Activated CD8-positive, alpha-beta T cell treated with anti-CD3 and anti-CD28 coated beads for 36 hours (primary cell): Measurements from ENCODE around the gene UBE2QL1. TPM values are rescaled to one million over a fixed set of nuclear protein-coding genes. Genes with fewer than 3 reads are reported as not detected.

Source experiments
- ATAC-seq: fragments of 200-7000 bp; cut with Tn5 transposase; one replicate; pipeline ENCODE4 v1.10.0; 2021; ENCODE audit warnings: mild to moderate bottlenecking, moderate library complexity
- CTCF ChIA-PET: fragments of 350-600 bp; sonication (Branson Sonifier 250); formaldehyde crosslinking; loops from one replicate; lab custom pipeline; 2021; ENCODE audit warnings: antibody characterized with exemption; lab: Charles Lee
- POLR2A ChIA-PET: fragments of 350-600 bp; sonication (Branson Sonifier 250); formaldehyde crosslinking; loops from one replicate; lab custom pipeline; 2021; ENCODE audit warnings: antibody characterized with exemption; lab: Charles Lee
- DNase-seq: peaks from one replicate; pipeline ENCODE4 v3.0.0-alpha.2; 2020
- H3K27ac Mint-ChIP-seq: one replicate; pipeline ENCODE4 v1.8.0; 2021; ENCODE audit warnings: mild to moderate bottlenecking, mixed read lengths
- H3K27me3 Mint-ChIP-seq: one replicate; pipeline ENCODE4 v1.8.0; 2021; ENCODE audit warnings: mixed read lengths
- H3K36me3 Mint-ChIP-seq: one replicate; pipeline ENCODE4 v1.8.0; 2021; ENCODE audit warnings: low read depth, mixed read lengths
- H3K4me1 Mint-ChIP-seq: one replicate; pipeline ENCODE4 v1.8.0; 2021; ENCODE audit warnings: low read depth, mixed read lengths
- H3K4me3 Mint-ChIP-seq: one replicate; pipeline ENCODE4 v1.8.0; 2021; ENCODE audit warnings: mild to moderate bottlenecking, moderate library complexity, mixed read lengths
- H3K9me3 Mint-ChIP-seq: one replicate; pipeline ENCODE4 v1.8.0; 2021; ENCODE audit warnings: mixed read lengths
- CTCF ChIP-seq: fragments of 200-600 bp; IDR thresholded peaks from one replicate; pipeline ENCODE4 v1.8.0; 2022; ENCODE audit warnings: antibody characterized with exemption, mild to moderate bottlenecking
- intact Hi-C: fragments of 100-400 bp; cut with micrococcal nuclease; formaldehyde crosslinking; loops from one replicate; pipeline ENCODE4 v1.10.0; 2022
- total RNA-seq, 2 experiments: library from RNA; stranded (reverse); gene quantifications; one replicate each; pipeline ENCODE4 v1.2.3, GENCODE V29; 2021

UBE2QL1 gene
- total RNA-seq, 2 experiments from 2014 or later: not detected

GRCh38 chr5:6446042-6446441 lies 2.6 kb upstream of the UBE2QL1 start:
- ATAC-seq (no peak), DNase-seq (no peak)
- POLR2A ChIA-PET: no interaction called here
- Mint-ChIP-seq H3K4me1 (peaks cover 9% of the 10 kb centered on the region), H3K9me3 (peaks cover 2% of the 10 kb centered on the region), H3K36me3 (no peaks in the 10 kb centered on the region), H3K27ac (no peak overlapping the region), H3K27me3 (peaks cover 38% of the 10 kb centered on the region), H3K4me3 (no peak overlapping the region)
- TF ChIP-seq CTCF: no peak
- intact Hi-C loops: no loop called here
- CTCF ChIA-PET: interaction anchor here (1.4 kb wide), 1 partner anchor 11 kb away, joined by 4 read pairs; no protein-coding TSS in a partner anchor

- ATAC-seq (no peak), DNase-seq (no peak)
- intact Hi-C loops: no loop called here
- ChIA-PET CTCF (interaction anchor here (1.4 kb wide), 1 partner anchor 10 kb away, joined by 4 read pairs; no protein-coding TSS in a partner anchor), POLR2A (no interaction called here)
- TF ChIP-seq CTCF: no peak
- H3K4me1 Mint-ChIP-seq: peaks cover 9% of the 10 kb centered on the region
- H3K4me3 Mint-ChIP-seq: no peak overlapping the region
- no peaks in the 10 kb centered on the region for H3K36me3 Mint-ChIP-seq
- H3K9me3 Mint-ChIP-seq: no peaks in the 10 kb centered on the region
- H3K27me3 Mint-ChIP-seq: peaks cover 39% of the 10 kb centered on the region
- H3K27ac Mint-ChIP-seq: no peak overlapping the region
Observed at GRCh38 chr5:6446626-6447309, 1.9 kb upstream of the UBE2QL1 start.

- Mint-ChIP-seq H3K4me1 (peaks cover 9% of the 10 kb centered on the region), H3K4me3 (no peak overlapping the region), H3K27me3 (peaks cover 36% of the 10 kb centered on the region), H3K36me3 (no peaks in the 10 kb centered on the region), H3K9me3 (no peaks in the 10 kb centered on the region), H3K27ac (no peak overlapping the region)
- TF ChIP-seq CTCF: no peak
- ChIA-PET POLR2A (no interaction called here), CTCF (no interaction called here)
- ATAC-seq: no peak
- intact Hi-C loops: no loop called here
- DNase-seq: no peak
Observed at GRCh38 chr5:6447384-6448140, 1.1 kb upstream of the UBE2QL1 start.

GRCh38 chr5:6448141-6448491 lies 543 bp upstream of the UBE2QL1 start:
- H3K4me1 Mint-ChIP-seq: peaks cover 9% of the 10 kb centered on the region
- H3K9me3 Mint-ChIP-seq: no peaks in the 10 kb centered on the region
- intact Hi-C loops: no loop called here
- ChIA-PET POLR2A (no interaction called here), CTCF (no interaction called here)
- peaks cover 40% of the 10 kb centered on the region for H3K27me3 Mint-ChIP-seq
- H3K36me3 Mint-ChIP-seq: no peaks in the 10 kb centered on the region
- DNase-seq (no peak), ATAC-seq (no peak)
- no peak overlapping the region for H3K4me3 Mint-ChIP-seq
- no peak for TF ChIP-seq CTCF
- no peak overlapping the region for H3K27ac Mint-ChIP-seq
